H9 (cell line): ENCODE results near the gene TMEM87A. TPM values are rescaled to one million over a fixed set of nuclear protein-coding genes. Genes with fewer than 3 reads are reported as not detected.

Experiments
- DNase-seq: peaks from one replicate; pipeline ENCODE4 v3.0.0-alpha.2; 2017
- H2AFZ ChIP-seq: one replicate; pipeline ENCODE4 v1.6.1; 2013; ENCODE audit warnings: mild to moderate bottlenecking, low read length, control low read depth, moderate library complexity
- H2AK5ac ChIP-seq: 2 replicates; pipeline ENCODE4 v1.6.1; 2013; ENCODE audit warnings: low read length, control low read depth, mixed read lengths; ENCODE audit not compliant: insufficient read length
- H2BK120ac ChIP-seq: one replicate; pipeline ENCODE4 v1.6.1; 2013; ENCODE audit warnings: low read depth, mild to moderate bottlenecking, low read length, control low read depth, inconsistent platforms; ENCODE audit not compliant: poor library complexity, severe bottlenecking
- H2BK12ac ChIP-seq: 2 replicates; pipeline ENCODE4 v1.6.1; 2013; ENCODE audit warnings: low read length, control low read depth, mixed read lengths, low read depth; ENCODE audit not compliant: insufficient read length
- H2BK15ac ChIP-seq: 2 replicates; pipeline ENCODE4 v1.6.1; 2013; ENCODE audit warnings: low read depth, low read length, control low read depth
- H2BK20ac ChIP-seq: one replicate; pipeline ENCODE4 v1.6.1; 2013; ENCODE audit warnings: low read depth, mild to moderate bottlenecking, low read length, control low read depth, inconsistent platforms; ENCODE audit not compliant: poor library complexity, severe bottlenecking
- H2BK5ac ChIP-seq: 2 replicates; pipeline ENCODE4 v1.6.1; 2013; ENCODE audit warnings: low read length, control low read depth, mixed read lengths; ENCODE audit not compliant: insufficient read length
- H3K14ac ChIP-seq: 2 replicates; pipeline ENCODE4 v1.6.1; 2013; ENCODE audit warnings: low read length, control low read depth; ENCODE audit not compliant: insufficient read depth
- H3K18ac ChIP-seq: 2 replicates; pipeline ENCODE4 v1.6.1; 2013; ENCODE audit warnings: low read depth, mild to moderate bottlenecking, mixed read lengths, low read length, control low read depth; ENCODE audit not compliant: insufficient read length
- H3K23ac ChIP-seq: 2 replicates; pipeline ENCODE4 v1.6.1; 2013; ENCODE audit warnings: low read length, control low read depth, mixed read lengths, low read depth; ENCODE audit not compliant: insufficient read length
- H3K23me2 ChIP-seq: 2 replicates; pipeline ENCODE4 v1.6.1; 2013; ENCODE audit warnings: low read depth, mild to moderate bottlenecking, mixed read lengths, low read length, control low read depth; ENCODE audit not compliant: insufficient read length, poor library complexity, severe bottlenecking
- H3K27ac ChIP-seq: 2 replicates; pipeline ENCODE4 v1.5.1; 2013; ENCODE audit warnings: low read length, control low read depth, mixed read lengths, low read depth; ENCODE audit not compliant: insufficient read length
- H3K27me3 ChIP-seq: 2 replicates; pipeline ENCODE4 v1.6.1; 2013; ENCODE audit warnings: low read length, control low read depth, inconsistent platforms; ENCODE audit not compliant: insufficient read depth
- H3K4ac ChIP-seq: 2 replicates; pipeline ENCODE4 v1.6.1; 2013; ENCODE audit warnings: low read depth, mild to moderate bottlenecking, control low read depth, inconsistent platforms, low read length, moderate library complexity
- H3K4me1 ChIP-seq: 2 replicates; pipeline ENCODE4 v1.6.1; 2013; ENCODE audit warnings: low read length, control low read depth, inconsistent platforms; ENCODE audit not compliant: insufficient read depth
- H3K4me2 ChIP-seq: 2 replicates; pipeline ENCODE4 v1.6.1; 2013; ENCODE audit warnings: low read length, control low read depth, mixed read lengths; ENCODE audit not compliant: insufficient read length, insufficient read depth
- H3K56ac ChIP-seq: 2 replicates; pipeline ENCODE4 v1.6.1; 2013; ENCODE audit warnings: low read depth, mild to moderate bottlenecking, mixed read lengths, low read length, control low read depth; ENCODE audit not compliant: insufficient read length
- H3K79me1 ChIP-seq: 2 replicates; pipeline ENCODE4 v1.6.1; 2013; ENCODE audit warnings: low read depth, mild to moderate bottlenecking, moderate library complexity, low read length, control low read depth, inconsistent platforms; ENCODE audit not compliant: insufficient read depth, poor library complexity, severe bottlenecking
- H3K79me2 ChIP-seq: 2 replicates; pipeline ENCODE4 v1.6.1; 2013; ENCODE audit warnings: low read length, control low read depth, inconsistent platforms; ENCODE audit not compliant: insufficient read depth
- H3K9ac ChIP-seq: 2 replicates; pipeline ENCODE4 v1.6.1; 2013; ENCODE audit warnings: low read length, control low read depth, mixed read lengths; ENCODE audit not compliant: insufficient read length; ENCODE audit errors: extremely low read depth
- H3K9me3 ChIP-seq: one replicate; pipeline ENCODE4 v1.6.1; 2013; ENCODE audit warnings: low read depth, low read length, inconsistent platforms; ENCODE audit not compliant: control insufficient read depth
- H3T11ph ChIP-seq: one replicate; pipeline ENCODE4 v1.6.1; 2013; ENCODE audit warnings: mild to moderate bottlenecking, low read length, control low read depth, inconsistent platforms
- H4K20me1 ChIP-seq: one replicate; pipeline ENCODE4 v1.6.1; 2013; ENCODE audit not compliant: control insufficient read depth, insufficient read length, insufficient read depth
- H4K5ac ChIP-seq: 2 replicates; pipeline ENCODE4 v1.6.1; 2013; ENCODE audit warnings: low read depth, mild to moderate bottlenecking, mixed read lengths, low read length, control low read depth; ENCODE audit not compliant: insufficient read length
- H4K8ac ChIP-seq: replicated peaks from 2 replicates; pipeline ENCODE4 v1.6.1; 2013; ENCODE audit warnings: low read length, control low read depth, mixed read lengths, low read depth; ENCODE audit not compliant: insufficient read length
- H4K91ac ChIP-seq: 2 replicates; pipeline ENCODE4 v1.6.1; 2013; ENCODE audit warnings: low read depth, mild to moderate bottlenecking, moderate library complexity, mixed read lengths, low read length, control low read depth; ENCODE audit not compliant: insufficient read length
- H3K27ac Mint-ChIP-seq, 3 experiments: 2 replicates in 2 of 3; 3 replicates in 1 of 3; pipeline ENCODE4 v1.8.0; 2020 to 2021; ENCODE audit warnings: mixed read lengths in 3 of 3, mild to moderate bottlenecking in 1 of 3, moderate library complexity in 1 of 3
- H3K27me3 Mint-ChIP-seq: 2 replicates; pipeline ENCODE4 v1.8.0; 2021; ENCODE audit warnings: low read depth, mild to moderate bottlenecking, moderate library complexity, mixed read lengths
- H3K36me3 Mint-ChIP-seq, 3 experiments: 2 replicates in 2 of 3; 3 replicates in 1 of 3; pipeline ENCODE4 v1.8.0; 2020 to 2021; ENCODE audit warnings: low read depth in 3 of 3, mixed read lengths in 3 of 3; ENCODE audit not compliant: insufficient read depth in 1 of 3
- H3K4me1 Mint-ChIP-seq, 2 experiments: 2 replicates each; pipeline ENCODE4 v1.8.0; 2020; ENCODE audit warnings: mixed read lengths in 2 of 2
- H3K4me3 Mint-ChIP-seq, 2 experiments: 2 replicates in 1 of 2; 3 replicates in 1 of 2; pipeline ENCODE4 v1.8.0; 2020 to 2021; ENCODE audit warnings: mild to moderate bottlenecking in 2 of 2, mixed read lengths in 2 of 2, moderate library complexity in 1 of 2
- H3K9me3 Mint-ChIP-seq, 2 experiments: 2 replicates in 1 of 2; 3 replicates in 1 of 2; pipeline ENCODE4 v1.8.0; 2020; ENCODE audit warnings: mild to moderate bottlenecking in 2 of 2, mixed read lengths in 2 of 2, moderate library complexity in 1 of 2
- CTCF ChIP-seq: fragments of 200-600 bp; sonication (generic); conservative IDR thresholded peaks from 3 replicates; pipeline ENCODE4 v1.8.0; 2021; ENCODE audit warnings: antibody characterized with exemption, mild to moderate bottlenecking
- WGBS: extraction: QIAGEN DNeasy Blood & Tissue Kit; methylation state at CpG from one replicate; pipeline ENCODE4 v1.1.7; 2013; ENCODE audit warnings: missing lambda C conversion rate, low lambda C conversion rate, mixed read lengths; ENCODE audit not compliant: insufficient read length; ENCODE audit errors: extremely low coverage; 5-methylcytosine and 5-hydroxymethylcytosine counted together
- total RNA-seq: library from RNA; stranded (reverse); gene quantifications from 2 replicates; pipeline ENCODE4 v1.2.1, GENCODE V29; 2021

Gene TMEM87A
- total RNA-seq, 1 experiment from 2014 or later = 46.7 TPM

- peaks cover 9 to 79% (median 69%) of the 10 kb centered on the region in 3 experiments; a peak in 6 of 7 replicates for H3K36me3 Mint-ChIP-seq
- H3K79me1 ChIP-seq = no peaks in the 10 kb centered on the region
- H4K5ac ChIP-seq = no peak overlapping the region
- H3K79me2 ChIP-seq = no peaks in the 10 kb centered on the region
- no peak overlapping the region for H2BK20ac ChIP-seq
- H3K4ac ChIP-seq = no peak overlapping the region
- no peaks in the 10 kb centered on the region for H3K9me3 Mint-ChIP-seq
- H2BK15ac ChIP-seq = no peak overlapping the region
- H3K23ac ChIP-seq = no peak overlapping the region
- no peak overlapping the region for H3K14ac ChIP-seq
- H3K23me2 ChIP-seq = no peaks in the 10 kb centered on the region
- no peak overlapping the region for H3K4me3 Mint-ChIP-seq
- H3K18ac ChIP-seq = no peak overlapping the region
- no peak overlapping the region for H2AK5ac ChIP-seq
- no peak overlapping the region for H2AFZ ChIP-seq
- H3K9me3 ChIP-seq = no peaks in the 10 kb centered on the region
- DNase-seq = no peak
- H3K4me2 ChIP-seq = no peak overlapping the region
- no peak overlapping the region for H3K9ac ChIP-seq
- H3K27ac ChIP-seq = no peak overlapping the region
- no peaks in the 10 kb centered on the region for H3K27me3 Mint-ChIP-seq
- H3T11ph ChIP-seq = no peak overlapping the region
- H2BK12ac ChIP-seq = no peak overlapping the region
- no peaks in the 10 kb centered on the region for H3K4me1 ChIP-seq
- no peak overlapping the region for H2BK5ac ChIP-seq
- no peak for TF ChIP-seq CTCF
- H3K4me1 Mint-ChIP-seq = peaks cover 6 to 11% of the 10 kb centered on the region in 2 experiments; a peak in 3 of 4 replicates
- no peaks in the 10 kb centered on the region for H3K27me3 ChIP-seq
- H4K20me1 ChIP-seq = no peaks in the 10 kb centered on the region
- no peak overlapping the region for H4K91ac ChIP-seq
- no peak overlapping the region for H4K8ac ChIP-seq
- H2BK120ac ChIP-seq = no peak overlapping the region
- no peak overlapping the region; a peak in 1 of 7 replicates for H3K27ac Mint-ChIP-seq
- no CpG with 5 or more reads among the region's 6 CpGs for WGBS
- no peak overlapping the region for H3K56ac ChIP-seq
Observed at GRCh38 chr15:42182961-42183360, 90.3 kb downstream of the TMEM87A start.
